Bone marrow (tissue), 2 donors: ENCODE data around the gene CYGB.
A peak's percentile ranks its signal among the peaks of the same experiment; 100 is the strongest.
"Not testable (repeated sequence)": the region's sequence is repeated elsewhere in the genome, so short reads cannot be mapped to it uniquely, and the experiment has no call there.

Experiments used
- DNase-seq, 2 donors: peaks; one replicate each; lab custom pipeline; 2025; lab: John Stamatoyannopoulos, UW

CYGB gene

DNA sequence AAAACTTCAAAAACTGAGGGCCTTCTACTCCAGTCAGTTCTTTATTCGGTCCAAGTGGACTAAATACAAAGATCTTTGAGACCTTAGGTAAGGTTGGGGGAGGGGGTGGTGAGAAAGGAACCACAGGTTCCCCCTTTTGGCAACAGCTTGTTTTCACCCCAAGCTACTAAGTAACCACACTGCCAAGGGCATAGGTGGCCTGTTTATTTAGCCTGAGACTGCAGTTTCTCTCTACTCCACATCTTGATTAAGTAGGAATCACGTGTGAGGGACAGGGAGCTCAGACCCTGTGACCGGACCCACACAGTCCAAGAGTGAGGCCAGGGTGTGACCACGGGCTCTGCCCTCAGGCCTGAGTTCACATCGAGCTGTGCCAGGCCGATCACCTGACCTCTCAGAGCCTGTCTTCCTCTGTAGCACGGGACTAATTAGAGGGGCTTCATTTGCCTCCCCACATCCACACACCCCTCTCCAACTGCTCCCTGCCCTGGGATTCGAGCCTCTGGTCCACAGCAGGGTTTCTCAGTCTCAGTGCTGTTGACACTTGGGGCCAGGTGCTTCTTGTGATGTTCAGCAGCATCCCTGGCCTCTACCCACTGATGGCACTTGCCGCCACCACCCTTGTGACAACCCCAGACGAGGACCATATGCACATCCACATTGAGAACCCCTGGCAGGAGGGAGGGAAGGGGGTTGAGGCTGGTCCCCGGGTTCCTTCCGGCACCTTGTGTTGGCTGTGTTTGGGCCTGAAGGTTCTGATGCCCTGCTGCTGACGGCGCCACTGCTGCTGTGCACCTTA lies 30.3 kb upstream of the CYGB start:
- no peak for DNase-seq

DNA sequence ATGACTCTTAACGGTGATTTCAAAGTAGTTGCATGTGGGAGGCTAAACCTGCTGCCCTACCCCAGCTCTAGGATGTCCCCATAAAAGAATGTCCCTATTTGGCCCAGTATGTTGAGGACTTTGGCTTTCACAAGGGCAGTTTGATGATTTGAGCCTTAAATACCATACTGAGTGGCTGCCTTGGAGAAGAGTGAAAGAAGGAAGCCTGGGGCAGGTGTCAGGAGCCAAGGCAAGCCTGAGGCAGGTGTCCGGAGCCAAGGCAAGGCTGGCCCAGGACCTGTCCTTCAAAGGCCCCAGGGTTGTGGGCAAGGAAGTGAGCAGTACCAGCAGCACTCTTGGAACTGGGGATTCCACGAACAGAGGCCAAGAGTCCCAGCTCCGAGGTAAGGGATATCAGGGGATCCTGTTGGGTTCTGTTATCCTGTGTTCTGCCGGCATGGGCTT lies 29.5 kb upstream of the CYGB start:
- DNase-seq, result no peak

DNA sequence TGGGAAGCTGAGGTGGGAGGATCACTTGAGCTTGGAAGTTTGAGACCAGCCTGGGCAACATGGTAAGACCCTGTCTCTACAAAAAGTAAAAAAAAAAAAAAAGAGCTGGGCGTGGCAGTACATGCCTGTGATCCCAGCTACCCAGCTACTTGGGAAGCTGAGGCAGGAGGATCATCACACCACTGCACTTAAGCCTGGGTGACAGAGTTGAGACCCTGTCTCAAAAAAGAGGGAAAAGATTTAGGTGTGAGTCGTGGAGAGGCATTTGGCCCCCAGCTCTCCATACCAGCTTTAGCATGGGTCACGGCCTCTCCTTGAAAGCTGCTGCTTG lies 29.1 kb upstream of the CYGB start:
- DNase-seq, result no peak

DNA sequence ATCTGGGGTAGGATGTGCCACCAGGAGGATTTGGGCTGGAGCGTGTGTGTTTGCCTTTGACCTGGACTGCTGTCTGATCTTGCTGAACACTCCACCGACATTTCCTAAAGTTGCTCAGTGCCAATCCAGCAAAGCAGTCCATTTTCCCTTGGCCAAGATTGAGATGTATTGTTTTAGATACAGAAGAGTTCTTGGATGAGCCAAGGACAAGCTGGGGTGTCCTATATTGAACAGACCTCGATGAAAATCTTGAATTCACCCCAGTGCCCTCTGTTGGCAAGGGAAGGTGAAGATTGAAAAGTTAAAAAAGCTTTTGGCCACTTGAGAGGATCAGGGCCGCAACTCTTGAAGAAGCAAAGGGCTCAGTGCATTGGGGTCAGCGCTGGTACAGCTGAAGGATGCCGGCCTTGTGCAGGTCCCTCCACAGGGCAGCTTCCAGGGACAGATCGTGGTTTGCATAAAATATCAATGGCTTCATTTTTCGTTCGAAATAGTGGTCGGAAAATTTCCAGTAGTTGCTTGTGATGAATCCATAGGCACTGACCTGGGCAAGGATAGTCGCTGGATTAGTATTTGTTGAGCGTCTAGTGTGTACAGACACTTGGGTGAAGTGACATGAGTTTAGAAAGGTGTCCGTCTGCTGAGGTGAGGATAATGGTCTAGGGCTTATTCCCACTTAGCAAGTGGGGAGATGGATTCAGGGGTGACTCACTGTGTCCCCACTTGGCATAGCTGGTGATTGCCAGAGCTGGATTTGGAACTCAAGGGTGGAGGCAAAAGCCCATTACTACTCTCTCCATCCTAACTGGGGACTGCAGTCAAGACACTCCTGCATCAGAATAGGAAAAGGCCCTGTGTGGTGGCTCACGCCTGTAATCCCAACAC lies 28.5 kb upstream of the CYGB start:
- DNase-seq, result no peak

DNA sequence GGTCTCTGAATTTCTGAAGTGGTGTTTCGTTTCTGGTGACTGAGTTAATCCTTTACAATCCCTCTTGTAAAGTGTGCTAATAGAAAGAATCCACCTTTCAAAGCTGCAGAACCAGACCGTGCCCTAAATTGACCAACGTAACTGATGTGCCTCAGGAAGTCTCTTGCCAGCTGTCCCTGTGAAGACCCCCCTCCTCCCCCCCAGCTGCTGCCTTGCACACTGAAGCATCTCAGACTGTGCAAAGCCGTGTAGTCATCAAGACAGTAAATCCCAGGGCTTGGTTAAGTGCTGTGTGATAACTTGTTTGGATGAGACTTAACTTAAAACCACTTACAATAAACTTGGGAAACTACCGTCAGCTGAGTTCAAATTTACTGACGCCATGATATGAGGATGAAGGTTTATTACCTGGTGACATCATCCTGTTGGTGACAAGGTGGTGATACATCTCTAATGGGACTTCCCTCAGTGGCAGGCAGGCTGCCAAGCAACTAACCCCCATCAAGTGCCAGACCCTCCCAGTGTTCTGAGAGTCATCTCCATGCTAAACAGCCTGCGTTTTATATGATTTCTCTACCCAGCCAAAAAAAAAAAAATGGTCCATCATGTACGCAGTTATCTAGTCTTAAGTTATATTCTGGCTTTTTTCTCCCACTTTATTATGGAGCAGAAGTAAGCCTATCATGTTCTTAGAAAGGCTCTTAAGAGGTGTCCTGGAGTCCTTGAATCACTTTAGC lies 27.6 kb upstream of the CYGB start:
- DNase-seq, result not testable (repeated sequence)

DNA sequence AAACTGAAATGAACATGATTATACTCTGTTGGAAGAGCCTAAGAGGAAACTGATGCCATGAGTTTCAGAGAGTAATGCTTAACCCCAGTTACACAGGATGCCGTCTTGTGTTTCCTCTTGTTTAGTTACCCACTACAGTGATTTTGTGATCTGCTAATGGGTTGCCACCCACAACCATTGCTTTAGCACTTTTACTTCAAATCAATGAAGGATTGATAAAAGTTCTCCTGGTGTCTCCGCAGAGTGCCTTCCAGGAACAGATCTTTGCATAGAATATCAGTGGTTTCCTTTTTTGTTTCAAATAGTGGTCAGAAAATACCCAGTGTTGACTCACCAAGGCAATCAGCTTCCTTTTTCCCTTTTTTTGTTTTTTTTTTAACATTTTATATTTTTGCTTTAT lies 25.9 kb upstream of the CYGB start:
- DNase-seq, result not testable (repeated sequence)

DNA sequence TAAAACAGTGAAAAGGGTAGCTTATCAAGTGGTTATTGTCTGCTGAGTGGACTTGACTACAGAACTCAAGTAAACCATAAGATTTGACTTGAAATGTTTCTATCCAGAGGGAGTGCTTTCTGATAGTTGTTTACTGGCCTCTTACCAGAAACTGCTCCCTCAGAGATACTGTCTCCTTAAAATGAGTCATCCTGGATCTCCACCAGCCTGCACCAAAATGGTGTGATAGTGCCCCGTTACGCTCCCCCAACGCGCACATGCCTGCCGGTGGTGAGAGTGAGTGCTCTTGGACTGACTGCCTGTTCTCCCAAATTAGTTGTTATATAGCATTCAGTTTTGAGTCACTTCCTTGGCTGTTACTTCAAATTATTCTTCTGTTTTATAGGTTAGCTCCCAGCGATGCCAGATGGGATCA lies 25.2 kb upstream of the CYGB start:
- peak in 1 of 2 donors; percentile 33 for DNase-seq

DNA sequence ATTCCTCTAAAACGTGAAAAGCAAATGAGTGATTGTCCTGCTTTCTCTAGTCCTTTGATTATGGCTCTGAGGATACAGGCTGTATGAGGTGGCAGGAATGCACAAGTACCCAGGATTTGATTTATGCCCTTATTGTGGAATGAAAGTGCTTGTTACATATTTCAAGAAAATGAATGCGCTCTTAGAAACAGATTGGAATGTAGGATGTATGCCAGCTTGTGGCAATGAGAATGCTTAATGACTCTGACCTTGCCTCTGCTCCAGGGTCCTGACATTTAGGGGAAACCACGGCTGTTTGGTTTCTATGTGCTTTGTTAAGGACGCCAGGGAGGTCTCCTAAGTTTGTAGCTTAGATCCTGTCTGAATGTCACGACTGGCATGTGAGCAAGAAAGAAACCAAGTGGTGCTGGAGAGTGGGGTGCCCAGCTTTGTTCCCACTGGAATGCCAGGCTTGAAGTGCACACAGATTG lies 24.3 kb upstream of the CYGB start:
- DNase-seq, result no peak

DNA sequence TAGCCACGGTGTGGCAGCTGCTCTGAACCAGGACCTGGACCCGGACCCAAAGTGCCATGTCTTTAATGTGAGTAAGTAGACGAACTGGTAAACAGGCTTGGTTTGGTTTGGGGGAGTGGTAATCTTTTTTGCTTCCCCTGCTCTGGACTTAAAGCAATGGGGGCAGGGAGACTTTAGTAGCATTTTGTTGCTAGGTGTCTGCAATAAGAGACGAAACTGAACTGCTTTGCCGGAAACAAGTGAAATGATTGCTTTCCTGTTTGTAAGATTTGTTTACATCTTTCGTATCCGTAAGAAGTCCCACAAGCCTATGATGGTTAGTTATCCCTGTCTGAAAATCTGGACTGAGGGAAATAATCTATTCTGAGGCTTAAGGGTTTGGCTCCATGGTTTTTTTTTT lies 23.8 kb upstream of the CYGB start:
- DNase-seq, result no peak

DNA sequence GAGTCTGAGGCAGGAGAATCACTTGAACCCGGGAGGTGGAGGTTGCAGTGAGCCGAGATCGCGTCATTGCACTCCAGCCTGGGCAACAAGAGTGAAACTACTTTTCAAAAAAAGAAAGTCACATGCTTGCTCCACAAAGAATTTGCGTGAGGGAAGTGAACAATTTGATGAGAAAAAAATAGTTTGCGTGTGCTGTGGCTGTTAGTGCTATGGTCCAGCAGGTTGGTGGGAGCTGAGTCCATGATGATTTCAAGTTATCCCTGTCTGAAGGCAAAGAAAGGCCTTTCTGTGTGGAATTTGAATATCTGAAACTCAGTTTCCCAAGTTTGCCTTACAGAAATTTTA lies 23.3 kb upstream of the CYGB start:
- DNase-seq, result no peak

DNA sequence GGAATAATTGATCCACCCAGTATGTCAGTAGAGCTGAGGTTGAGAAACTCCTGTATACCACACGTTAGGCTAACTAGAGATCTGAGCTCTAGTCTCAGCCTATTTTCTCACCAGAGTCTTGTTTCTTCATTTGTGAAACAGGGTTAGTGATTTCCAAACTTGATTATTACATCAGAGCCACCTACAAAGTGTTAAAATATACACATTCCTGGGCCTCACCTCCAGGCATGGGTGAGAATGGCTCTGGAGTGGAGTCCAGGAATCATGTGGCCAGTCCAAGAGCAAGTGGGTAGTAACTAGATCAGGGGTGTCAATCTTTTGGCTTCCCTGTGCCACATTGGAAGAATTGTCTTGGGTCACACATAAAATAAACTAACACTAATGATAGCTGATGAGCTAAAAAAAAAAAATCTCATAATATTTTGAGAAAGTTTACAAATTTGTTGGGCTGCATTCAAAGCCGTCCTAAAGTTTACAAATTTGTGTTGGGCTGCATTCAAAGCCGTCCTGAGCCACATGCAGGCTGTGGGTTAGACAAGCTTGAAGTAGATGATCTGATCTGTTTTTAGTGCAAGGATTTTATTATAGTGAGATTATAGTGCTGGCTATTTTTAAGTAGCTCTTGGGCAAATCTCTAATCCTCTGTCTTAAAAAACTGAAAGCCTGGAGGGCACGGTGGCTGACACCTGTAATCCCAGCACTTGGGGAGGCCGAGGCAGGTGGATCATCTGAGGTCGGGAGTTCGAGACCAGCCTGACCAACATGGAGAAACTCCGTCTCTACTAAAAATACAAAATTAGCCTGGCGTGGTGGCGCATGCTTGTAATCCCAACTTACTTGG lies 22.7 kb upstream of the CYGB start:
- no peak for DNase-seq

DNA sequence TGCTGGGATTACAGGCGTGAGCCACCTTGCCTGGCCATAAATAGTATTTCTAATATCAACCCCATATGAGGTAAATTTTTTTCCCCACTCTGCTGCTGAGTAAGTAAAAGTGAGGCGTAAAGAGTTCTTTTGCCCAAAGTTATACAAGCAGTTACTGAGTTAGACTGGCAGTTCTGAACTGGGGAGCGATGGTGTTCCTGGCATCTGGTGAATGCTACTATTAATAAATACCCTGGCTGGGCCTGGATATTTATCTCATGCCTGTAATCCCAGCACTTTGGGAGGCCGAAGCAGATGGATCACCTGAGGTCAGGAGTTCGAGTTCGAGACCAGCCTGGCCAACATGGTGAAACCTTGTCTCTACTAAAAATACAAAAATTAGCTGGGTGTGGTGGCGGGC lies 22.0 kb upstream of the CYGB start:
- DNase-seq, result not testable (repeated sequence)

DNA sequence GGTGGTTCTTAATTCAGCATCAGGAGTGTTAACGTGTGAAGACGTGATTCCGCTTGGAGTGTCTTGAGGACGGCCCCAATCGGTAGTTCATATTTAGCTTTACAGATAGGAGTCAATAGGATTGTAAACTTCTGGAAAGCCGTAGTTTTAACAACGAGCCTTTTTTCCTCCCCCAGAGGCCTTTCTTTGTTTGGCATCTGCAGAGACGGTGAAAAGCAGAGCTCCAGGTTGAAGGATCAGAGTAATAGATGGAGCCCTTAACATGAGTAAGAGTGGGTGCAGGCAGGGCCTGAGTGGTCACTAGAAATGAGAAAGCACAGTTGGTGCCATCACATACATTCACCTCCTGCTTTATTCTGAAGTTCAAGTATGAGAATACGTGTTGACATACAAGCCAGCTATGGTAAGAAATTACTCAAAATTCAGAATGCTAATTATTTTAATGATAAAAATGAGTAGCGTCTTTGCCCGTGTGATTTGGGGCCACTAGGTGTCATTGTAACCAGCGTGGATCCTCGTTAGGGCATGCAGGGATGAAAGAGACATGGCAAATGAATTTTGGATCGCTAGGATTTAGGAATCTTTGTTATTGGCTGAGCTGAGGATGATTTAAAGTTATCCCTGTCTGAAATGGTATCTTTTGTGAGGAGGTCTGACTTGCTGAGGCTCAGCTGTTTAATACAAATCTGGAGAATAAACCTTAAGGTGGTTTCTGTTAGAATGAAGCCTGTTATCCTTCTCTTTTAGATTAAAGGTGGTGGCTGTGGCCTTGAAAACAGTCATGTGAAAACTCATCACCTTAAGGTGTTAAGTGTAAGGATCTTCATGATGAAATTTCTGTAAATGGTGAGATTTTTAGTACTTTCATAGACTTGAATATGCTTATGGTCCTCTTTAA lies 20.9 kb upstream of the CYGB start:
- no peak for DNase-seq

DNA sequence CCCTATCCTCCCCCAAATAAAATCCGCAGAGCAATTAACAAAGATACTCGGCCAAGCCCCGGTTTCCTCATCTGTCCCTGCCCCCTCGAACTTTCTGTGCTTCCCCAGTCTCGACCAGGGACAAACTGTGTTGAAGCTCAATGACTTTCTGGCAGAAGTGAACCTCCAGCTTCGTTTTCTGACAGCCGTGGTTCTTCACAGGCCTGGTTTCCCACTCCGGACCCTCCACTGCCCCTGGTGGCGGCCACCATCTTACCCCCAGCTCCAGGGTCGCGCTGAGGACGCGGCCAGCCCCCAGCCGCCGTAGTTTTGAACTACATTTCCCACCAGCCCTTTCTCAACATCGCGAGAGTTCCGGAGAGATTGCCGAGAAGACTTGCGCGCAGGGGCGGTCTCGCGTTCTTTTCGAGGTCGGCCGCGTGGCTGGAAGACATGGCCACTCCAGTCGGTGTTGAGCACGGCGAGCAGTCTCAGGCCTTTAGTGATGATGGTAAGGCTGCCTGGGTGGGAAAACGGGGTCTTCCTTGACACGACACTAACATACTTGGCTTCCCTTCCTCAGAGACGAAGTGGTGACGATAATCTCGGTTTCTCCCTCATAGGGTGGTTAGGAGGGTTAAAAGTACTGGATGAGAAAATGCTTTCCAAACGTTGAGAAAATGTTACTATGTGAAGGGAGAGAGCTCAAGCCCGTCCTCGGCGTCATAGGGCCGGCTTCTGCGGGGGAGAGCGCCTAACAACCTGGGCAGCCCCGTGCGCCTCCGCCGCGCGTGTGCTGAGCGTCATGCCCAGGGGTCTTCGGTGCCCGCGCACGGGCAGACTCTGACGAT lies 20.1 kb upstream of the CYGB start:
- DNase-seq, result peak; percentile 76 to 97

DNA sequence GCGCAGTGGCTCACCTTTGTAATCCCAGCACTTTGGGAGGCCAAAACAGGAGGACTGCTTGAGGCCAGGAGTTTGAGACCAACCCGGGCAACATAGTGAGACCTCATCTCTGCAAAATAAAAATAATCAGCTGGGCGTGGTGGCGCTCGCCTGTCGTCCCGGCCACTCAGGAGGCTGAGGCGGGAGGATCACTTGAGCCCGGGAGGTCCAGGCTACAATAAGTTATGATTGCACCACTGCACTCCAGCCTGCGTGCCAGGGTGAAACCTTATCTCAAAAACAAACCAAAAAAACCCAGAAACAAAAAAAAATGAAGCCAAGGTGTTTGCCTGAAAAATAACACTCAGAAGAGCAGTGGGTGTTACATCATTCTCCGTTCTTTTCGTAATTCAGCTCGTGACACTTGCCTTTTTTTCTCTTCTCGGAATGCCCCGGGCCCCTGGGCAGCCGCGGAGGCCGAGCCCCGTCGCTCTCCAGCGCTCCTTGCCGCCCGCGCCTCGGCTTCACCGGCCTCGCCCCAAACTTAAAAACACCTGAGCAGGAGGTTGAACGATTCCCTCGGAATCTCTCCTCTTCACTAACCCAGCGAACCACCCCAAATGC lies 19.4 kb upstream of the CYGB start:
- DNase-seq, result no peak

DNA sequence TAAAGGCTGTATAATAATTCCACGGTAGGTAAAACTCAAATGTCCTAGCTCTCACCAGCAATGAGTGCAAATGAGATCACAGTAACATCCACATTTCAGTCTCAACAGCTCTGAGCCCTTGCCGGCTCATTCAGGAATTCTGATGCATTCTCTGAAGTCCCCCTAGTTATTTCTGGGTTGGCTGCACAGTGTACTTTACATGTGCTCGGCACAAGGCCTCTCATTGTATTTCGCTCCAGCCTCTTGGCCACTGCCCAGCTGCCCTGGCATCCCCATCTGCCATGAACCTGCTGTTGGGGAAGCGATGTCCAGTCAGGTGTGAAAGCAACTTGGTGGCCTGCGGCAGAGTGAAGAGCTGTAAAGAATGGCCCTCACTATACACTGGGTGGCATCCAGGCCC lies 16.6 kb upstream of the CYGB start:
- no peak for DNase-seq

DNA sequence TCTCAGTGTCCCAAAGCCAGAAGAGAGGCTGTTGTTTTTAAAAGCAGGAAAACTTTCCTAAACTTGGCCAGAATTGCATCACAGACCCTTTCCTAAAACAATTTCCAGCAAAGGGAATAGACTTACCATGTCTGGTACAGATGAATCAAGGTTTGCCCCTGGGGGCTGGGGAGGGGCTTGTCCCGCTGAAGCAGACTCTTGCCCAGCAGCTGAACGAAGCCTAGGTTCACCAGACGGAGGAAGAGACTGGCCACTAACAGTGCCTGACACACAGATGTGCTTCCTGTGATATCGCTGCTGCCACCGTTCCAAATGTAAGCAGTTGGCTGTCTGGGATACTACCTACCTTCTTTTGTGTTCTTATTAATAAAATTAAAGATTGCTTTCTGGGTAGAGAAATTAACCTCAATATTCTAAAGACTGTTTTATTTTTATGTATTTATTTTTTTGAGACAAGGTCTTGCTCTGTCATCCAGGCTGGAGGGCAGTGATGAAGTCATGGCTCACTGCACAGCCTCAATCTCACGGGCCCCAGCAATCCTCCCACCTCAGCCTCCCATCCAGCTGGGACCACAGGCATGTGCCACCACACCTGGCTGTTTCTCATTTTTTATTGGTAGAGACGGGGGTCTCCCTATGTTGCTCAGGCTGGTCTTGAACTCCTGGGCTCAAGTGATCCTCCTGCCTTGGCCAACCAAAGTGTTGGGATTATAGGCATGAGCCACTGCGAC lies 15.8 kb upstream of the CYGB start:
- peak in 1 of 2 donors; percentile 75 for DNase-seq

DNA sequence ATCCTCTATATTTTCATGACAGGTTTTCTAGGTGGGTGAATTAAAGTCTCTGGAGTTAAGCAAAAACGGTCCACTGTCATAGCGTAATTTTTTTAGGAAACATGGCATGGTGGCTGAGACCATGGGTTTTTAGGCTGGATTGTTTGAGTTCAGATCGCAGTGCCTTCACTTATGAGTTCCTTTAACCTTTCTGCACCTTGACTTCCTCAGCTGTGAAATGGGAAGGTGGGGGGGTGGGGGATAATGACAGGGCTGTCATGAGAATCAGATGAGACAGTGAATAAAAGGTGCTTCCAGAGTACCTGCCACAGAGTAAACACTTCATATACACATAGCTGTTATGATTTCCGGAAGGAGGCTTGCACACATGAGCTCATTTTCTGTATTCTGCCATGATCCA lies 14.2 kb upstream of the CYGB start:
- DNase-seq, result no peak
